A549 treated with AZD2906 at 1 μM for 4 hours (cell line): ENCODE data around the gene TFPT. TPM values are rescaled to one million over a fixed set of nuclear protein-coding genes. Genes with fewer than 3 reads are reported as not detected.

Source experiments
- total RNA-seq: library from RNA; stranded (reverse); fragments of 200-300 nt; extraction: Qiagen RNA extraction; gene quantifications from 5 replicates; pipeline ENCODE4 v1.2.3, GENCODE V29; 2022

Gene TFPT, protein sequence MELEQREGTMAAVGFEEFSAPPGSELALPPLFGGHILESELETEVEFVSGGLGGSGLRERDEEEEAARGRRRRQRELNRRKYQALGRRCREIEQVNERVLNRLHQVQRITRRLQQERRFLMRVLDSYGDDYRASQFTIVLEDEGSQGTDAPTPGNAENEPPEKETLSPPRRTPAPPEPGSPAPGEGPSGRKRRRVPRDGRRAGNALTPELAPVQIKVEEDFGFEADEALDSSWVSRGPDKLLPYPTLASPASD
- total RNA-seq = 18.7 to 23.8 TPM (median 19.6 TPM) in 5 replicates

DNA sequence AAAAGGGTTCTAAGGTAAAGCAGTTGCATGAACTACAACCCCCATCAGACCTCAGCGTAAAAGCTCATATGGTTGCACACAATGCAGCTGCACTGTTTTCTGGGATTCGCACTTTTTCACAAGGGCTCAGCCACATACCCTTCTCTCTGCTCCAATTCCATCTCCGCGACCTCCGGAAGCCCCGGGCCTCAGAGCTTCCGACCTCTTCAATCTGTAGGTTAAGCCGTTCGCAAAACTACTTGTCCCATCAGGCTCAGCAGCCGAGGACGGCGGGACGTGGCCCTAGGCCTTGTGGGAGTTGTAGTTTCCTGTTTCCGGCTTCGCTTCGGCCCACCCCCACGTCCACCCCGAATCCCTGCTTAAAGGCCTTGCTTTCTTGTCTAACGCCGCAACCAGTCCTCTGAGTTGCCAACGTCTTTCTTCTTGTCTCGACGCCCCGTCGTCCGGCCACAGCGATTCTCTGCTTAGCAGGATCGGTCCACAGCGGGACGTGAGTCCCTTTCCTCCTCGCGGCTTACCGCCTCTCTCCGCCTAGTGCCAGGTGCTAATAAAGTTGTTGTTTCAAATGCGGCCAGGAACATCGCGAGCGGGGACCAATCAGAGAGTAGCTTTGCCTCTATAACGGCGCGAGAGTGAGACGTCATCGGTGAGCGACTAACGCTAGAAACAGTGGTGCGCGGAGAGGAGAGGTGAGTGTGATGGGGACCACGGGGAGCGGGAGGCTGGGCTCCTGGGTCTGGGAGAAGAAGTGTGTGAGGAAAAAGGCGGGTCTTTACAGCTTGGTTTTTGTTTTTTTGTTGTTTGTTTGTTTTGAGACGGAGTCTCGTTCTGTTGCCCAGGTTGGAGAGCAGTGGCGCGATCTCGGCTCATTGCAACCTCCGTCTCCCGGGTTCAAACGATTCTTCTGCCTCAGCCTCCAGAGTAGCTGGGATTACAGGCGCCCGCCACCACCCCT lies at the start of gene TFPT, which contains the start of gene PRPF31:
Gene TFPT (minus strand): TSS at position 549 of the 955 bp plus-strand sequence. CDS start 388 bp downstream, at position 161.
Gene PRPF31 (plus strand): TSS at position 646 of the 955 bp plus-strand sequence. CDS start 2,525 bp downstream, outside the sequence.

GRCh38 chr19:54159352-54160181 lies 44.1 kb upstream of the TFPT start, which contains the start of gene LENG1:
Gene LENG1, minus strand, starts transcription at chr19:54159721. Its CDS starts 26 bp downstream, at chr19:54159695.

DNA sequence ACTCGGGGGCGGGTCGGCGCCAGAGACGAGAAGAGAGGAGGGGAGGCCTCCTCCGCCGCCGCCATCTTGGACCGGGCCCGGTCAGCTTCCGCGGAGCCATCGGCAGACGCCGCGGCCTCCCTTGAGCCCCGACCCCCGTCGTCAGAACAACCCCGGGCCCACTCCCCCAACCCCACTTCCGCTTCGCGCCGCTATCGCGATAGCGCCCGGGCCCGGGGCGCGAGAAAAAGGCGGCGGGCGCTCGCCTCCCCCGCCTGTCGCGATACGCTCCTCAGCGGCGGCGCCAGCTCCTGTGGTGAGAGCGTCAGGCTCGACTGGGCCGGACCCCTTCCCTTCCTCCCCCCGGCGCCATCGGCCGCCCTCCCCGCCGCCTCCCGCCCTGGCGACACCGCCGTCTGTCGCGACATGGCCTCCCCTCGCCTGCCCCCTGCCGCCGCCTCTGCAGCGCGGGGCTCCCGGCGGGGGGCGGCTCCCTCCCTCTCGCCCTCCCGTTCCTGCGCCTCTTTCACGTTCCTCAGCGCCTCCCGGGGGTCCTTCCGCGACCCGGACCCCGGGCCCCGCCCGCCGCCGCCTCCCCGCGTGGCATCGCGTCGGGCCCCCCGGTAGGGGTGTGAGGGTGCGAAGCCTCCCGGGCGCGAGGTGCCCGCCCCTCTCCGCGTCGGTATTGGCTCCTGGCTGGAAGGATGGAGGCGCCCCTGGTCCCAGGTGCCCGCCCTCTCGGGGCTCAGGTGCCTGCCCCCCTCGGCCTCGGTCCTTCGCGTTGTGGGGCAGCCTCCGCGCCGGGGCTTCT lies 22.4 kb upstream of the TFPT start, which contains the start of gene CNOT3:
Gene CNOT3 (plus strand): TSS at position 64 of the 790 bp plus-strand sequence. CDS start 5,217 bp downstream, outside the sequence.

GRCh38 chr19:54102421-54103169 lies 12.9 kb downstream of the TFPT start, which contains the start of gene NDUFA3:
Gene NDUFA3, plus strand, starts transcription at chr19:54102855. Its CDS starts 24 bp downstream, at chr19:54102879.

GRCh38 chr19:54100561-54100960 lies 14.9 kb downstream of the TFPT start, which contains the start of gene OSCAR:
Gene OSCAR, minus strand, starts transcription at chr19:54100803. Its CDS starts 11 bp downstream, at chr19:54100792.

GRCh38 chr19:54081032-54081431 lies 34.4 kb downstream of the TFPT start, which contains the start of gene TARM1:
Gene TARM1, minus strand, starts transcription at chr19:54081365. Its CDS starts 25 bp downstream, at chr19:54081340.

GRCh38 chr19:54063350-54064116 lies 51.9 kb downstream of the TFPT start, which contains the start of gene VSTM1:
Gene VSTM1, minus strand, starts transcription at chr19:54063897. Its CDS starts 120 bp downstream, at chr19:54063777.

Other genes with a start within 250 kb of the TFPT start
- gene MYADM, start 247.8 kb downstream of the TFPT start, total RNA-seq = 231 to 314 TPM (median 278 TPM) in 5 replicates
- 4.0 to 6.3 TPM (median 5.3 TPM) in 5 replicates for gene PRKCG, start 233.5 kb downstream of the TFPT start, total RNA-seq
- 5.7 to 8.7 TPM (median 8.1 TPM) in 5 replicates for gene CACNG7, start 206.4 kb downstream of the TFPT start, total RNA-seq
- 0.47 to 0.82 TPM (median 0.75 TPM) in 5 replicates for gene CACNG8, start 152.7 kb downstream of the TFPT start, total RNA-seq
- 10.3 to 12.7 TPM (median 11.0 TPM) in 5 replicates for gene CACNG6, start 124.0 kb downstream of the TFPT start, total RNA-seq
- gene VSTM1, start 51.8 kb downstream of the TFPT start, total RNA-seq = 0.43 to 0.83 TPM (median 0.50 TPM) in 5 replicates
- not detected in 5 replicates for gene TARM1, start 34.3 kb downstream of the TFPT start, total RNA-seq
- gene OSCAR, start 14.9 kb downstream of the TFPT start, total RNA-seq = 0.18 to 0.42 TPM (median 0.33 TPM) in 5 replicates
- gene NDUFA3, start 12.8 kb downstream of the TFPT start, total RNA-seq = 164 to 263 TPM (median 226 TPM) in 5 replicates
- gene PRPF31, start 97 bp upstream of the TFPT start, total RNA-seq = 104 to 124 TPM (median 113 TPM) in 5 replicates
- gene CNOT3, start 22.1 kb upstream of the TFPT start, total RNA-seq = 48.7 to 67.2 TPM (median 58.6 TPM) in 5 replicates
- gene LENG1, start 44.1 kb upstream of the TFPT start, total RNA-seq = 7.8 to 9.4 TPM (median 8.1 TPM) in 5 replicates
- gene TMC4, start 57.5 kb upstream of the TFPT start, total RNA-seq = 0.69 to 1.3 TPM (median 1.1 TPM) in 5 replicates
- 114 to 154 TPM (median 150 TPM) in 5 replicates for gene MBOAT7, start 73.9 kb upstream of the TFPT start, total RNA-seq
- 81.8 to 130 TPM (median 123 TPM) in 5 replicates for gene TSEN34, start 75.7 kb upstream of the TFPT start, total RNA-seq
- gene RPS9, start 85.2 kb upstream of the TFPT start, total RNA-seq = 2,105 to 2,627 TPM (median 2,279 TPM) in 5 replicates
- gene LILRB3, start 107.3 kb upstream of the TFPT start, total RNA-seq = 0.11 to 0.50 TPM (median 0.23 TPM) in 5 replicates
- gene LILRA6, start 127.1 kb upstream of the TFPT start, total RNA-seq = 0.06 to 0.08 TPM (median 0.06 TPM) in 5 replicates
- gene LILRB5, start 141.6 kb upstream of the TFPT start, total RNA-seq = 0.03 to 0.06 TPM (median 0.05 TPM) in 4 of 5 replicates, not detected in the other
- 0.08 to 0.17 TPM (median 0.09 TPM) in 4 of 5 replicates, not detected in the other for gene LILRB2, start 165.5 kb upstream of the TFPT start, total RNA-seq
- gene LILRA5, start 197.5 kb upstream of the TFPT start, total RNA-seq = 0.09 TPM in 1 of 5 replicates, not detected in the others
- 0.02 to 0.06 TPM in 2 of 5 replicates, not detected in the others for gene LILRA4, start 223.5 kb upstream of the TFPT start, total RNA-seq
- not detected in 5 replicates for gene LAIR1, start 249.3 kb upstream of the TFPT start, total RNA-seq